HEK293 (cell line): Measurements from ENCODE around the gene PLCG1.

Experiments used
- CTCF ChIA-PET: fragments of 350-600 bp; formaldehyde crosslinking; extraction: SDS; loops from one replicate; lab custom pipeline; 2021; ENCODE audit warnings: antibody characterized with exemption; lab: Yijun Ruan, JAX
- POLR2A ChIA-PET: fragments of 300-600 bp; formaldehyde crosslinking; extraction: SDS; loops from one replicate; lab custom pipeline; 2020; ENCODE audit warnings: antibody characterized with exemption, inconsistent platforms; lab: Yijun Ruan, JAX
- H3K27ac ChIP-seq: fragments of 200-500 bp; sonication (Bioruptor generic); 2 replicates; pipeline ENCODE4 v1.5.1; 2014; ENCODE audit warnings: low read depth, low read length, control low read depth, inconsistent platforms; ENCODE audit errors: extremely low read depth
- H3K36me3 ChIP-seq, 2 experiments: fragments of 200-500 bp in 1 of 2; sonication (Bioruptor generic) in 1 of 2; 1 replicate in 1 of 2; 2 replicates in 1 of 2; pipeline ENCODE4 v1.5.1; 2014 to 2017; ENCODE audit warnings: inconsistent platforms in 2 of 2, low read length in 2 of 2; ENCODE audit not compliant: control insufficient read depth in 2 of 2, insufficient read depth in 1 of 2
- H3K4me1 ChIP-seq: fragments of 200-500 bp; sonication (Bioruptor generic); 2 replicates; pipeline ENCODE4 v1.5.1; 2014; ENCODE audit warnings: mild to moderate bottlenecking, low read length, inconsistent platforms; ENCODE audit not compliant: control insufficient read depth, insufficient read depth
- H3K4me3 ChIP-seq: 2 replicates; pipeline ENCODE4 v1.5.1; 2011; ENCODE audit warnings: low read depth, mild to moderate bottlenecking, control low read depth, low read length, moderate library complexity
- H3K9me3 ChIP-seq: fragments of 200-500 bp; sonication (Bioruptor generic); 2 replicates; pipeline ENCODE4 v1.5.1; 2014; ENCODE audit warnings: low read depth, low read length, inconsistent platforms; ENCODE audit not compliant: control insufficient read depth, insufficient read depth
- HOXA7 ChIP-seq: sonication (generic); formaldehyde crosslinking; IDR thresholded peaks from 2 replicates; pipeline ENCODE4 v1.8.1; 2022; ENCODE audit warnings: missing genetic modification reagents, borderline replicate concordance
- SP3 ChIP-seq: fragments of 450-650 bp; formaldehyde crosslinking; IDR thresholded peaks from 2 replicates; pipeline ENCODE4 v1.5.1; 2016; ENCODE audit warnings: missing biosample characterization, missing genetic modification characterization
- ZBTB1 ChIP-seq: fragments of 450-650 bp; formaldehyde crosslinking; IDR thresholded peaks from 2 replicates; pipeline ENCODE4 v1.5.1; 2016; ENCODE audit warnings: missing biosample characterization, missing genetic modification characterization
- ZBTB17 ChIP-seq: fragments of 450-650 bp; formaldehyde crosslinking; IDR thresholded peaks from 2 replicates; pipeline ENCODE4 v1.5.1; 2016; ENCODE audit warnings: missing biosample characterization, missing genetic modification characterization
- ZFP69B ChIP-seq: fragments of 450-650 bp; formaldehyde crosslinking; IDR thresholded peaks from 2 replicates; pipeline ENCODE4 v1.5.1; 2016; ENCODE audit warnings: missing biosample characterization, missing genetic modification characterization
- ZNF398 ChIP-seq: fragments of 450-650 bp; formaldehyde crosslinking; IDR thresholded peaks from 2 replicates; pipeline ENCODE4 v1.5.1; 2017; ENCODE audit warnings: missing biosample characterization, missing genetic modification characterization
- ZNF510 ChIP-seq: fragments of 450-650 bp; formaldehyde crosslinking; IDR thresholded peaks from 2 replicates; pipeline ENCODE4 v1.5.1; 2018; ENCODE audit warnings: mild to moderate bottlenecking, missing genetic modification characterization, missing biosample characterization; ENCODE audit not compliant: insufficient replicate concordance
- ZNF521 ChIP-seq: fragments of 450-650 bp; formaldehyde crosslinking; IDR thresholded peaks from 2 replicates; pipeline ENCODE4 v1.5.1; 2017; ENCODE audit warnings: missing biosample characterization, mild to moderate bottlenecking, missing genetic modification characterization
- ZNF530 ChIP-seq: fragments of 450-650 bp; formaldehyde crosslinking; IDR thresholded peaks from 2 replicates; pipeline ENCODE4 v1.5.1; 2016; ENCODE audit warnings: low read depth, missing biosample characterization, missing genetic modification characterization
- ZNF549 ChIP-seq: fragments of 450-650 bp; IDR thresholded peaks from 2 replicates; pipeline ENCODE4 v1.5.1; 2018; ENCODE audit warnings: missing biosample characterization, missing genetic modification characterization, mild to moderate bottlenecking, inconsistent platforms, moderate library complexity
- ZNF624 ChIP-seq: fragments of 450-650 bp; formaldehyde crosslinking; IDR thresholded peaks from 2 replicates; pipeline ENCODE4 v1.5.1; 2017; ENCODE audit warnings: missing biosample characterization, missing genetic modification characterization
- ZNF654 ChIP-seq: fragments of 450-650 bp; formaldehyde crosslinking; IDR thresholded peaks from 2 replicates; pipeline ENCODE4 v1.5.1; 2016; ENCODE audit warnings: low read depth, missing biosample characterization, missing genetic modification characterization
- ZNF704 ChIP-seq: fragments of 450-650 bp; formaldehyde crosslinking; IDR thresholded peaks from 2 replicates; pipeline ENCODE4 v1.5.1; 2016; ENCODE audit warnings: missing biosample characterization, missing genetic modification characterization
- ZSCAN16 ChIP-seq: fragments of 450-650 bp; formaldehyde crosslinking; IDR thresholded peaks from 2 replicates; pipeline ENCODE4 v1.5.1; 2016; ENCODE audit warnings: missing biosample characterization, missing genetic modification characterization
- TF ChIP-seq, protein P1 (sequence below): fragments of 450-650 bp; formaldehyde crosslinking; conservative IDR thresholded peaks from 2 replicates; pipeline ENCODE4 v1.5.1; 2016; ENCODE audit warnings: low read depth, missing biosample characterization, missing genetic modification characterization
- TF ChIP-seq, protein P2 (sequence below): fragments of 450-650 bp; formaldehyde crosslinking; IDR thresholded peaks from 2 replicates; pipeline ENCODE4 v1.5.1; 2017; ENCODE audit warnings: missing biosample characterization, missing genetic modification characterization
- TF ChIP-seq, protein P3 (sequence below): fragments of 450-650 bp; formaldehyde crosslinking; IDR thresholded peaks from 2 replicates; pipeline ENCODE4 v1.5.1; 2017; ENCODE audit warnings: missing biosample characterization, missing genetic modification characterization
- TF ChIP-seq, protein P4 (sequence below): fragments of 450-650 bp; formaldehyde crosslinking; IDR thresholded peaks from 2 replicates; pipeline ENCODE4 v1.5.1; 2016; ENCODE audit warnings: missing biosample characterization, missing genetic modification characterization
- TF ChIP-seq, protein P5 (sequence below): fragments of 450-650 bp; formaldehyde crosslinking; IDR thresholded peaks from 2 replicates; pipeline ENCODE4 v1.5.1; 2016; ENCODE audit warnings: missing biosample characterization, missing genetic modification characterization

PLCG1 gene

DNA sequence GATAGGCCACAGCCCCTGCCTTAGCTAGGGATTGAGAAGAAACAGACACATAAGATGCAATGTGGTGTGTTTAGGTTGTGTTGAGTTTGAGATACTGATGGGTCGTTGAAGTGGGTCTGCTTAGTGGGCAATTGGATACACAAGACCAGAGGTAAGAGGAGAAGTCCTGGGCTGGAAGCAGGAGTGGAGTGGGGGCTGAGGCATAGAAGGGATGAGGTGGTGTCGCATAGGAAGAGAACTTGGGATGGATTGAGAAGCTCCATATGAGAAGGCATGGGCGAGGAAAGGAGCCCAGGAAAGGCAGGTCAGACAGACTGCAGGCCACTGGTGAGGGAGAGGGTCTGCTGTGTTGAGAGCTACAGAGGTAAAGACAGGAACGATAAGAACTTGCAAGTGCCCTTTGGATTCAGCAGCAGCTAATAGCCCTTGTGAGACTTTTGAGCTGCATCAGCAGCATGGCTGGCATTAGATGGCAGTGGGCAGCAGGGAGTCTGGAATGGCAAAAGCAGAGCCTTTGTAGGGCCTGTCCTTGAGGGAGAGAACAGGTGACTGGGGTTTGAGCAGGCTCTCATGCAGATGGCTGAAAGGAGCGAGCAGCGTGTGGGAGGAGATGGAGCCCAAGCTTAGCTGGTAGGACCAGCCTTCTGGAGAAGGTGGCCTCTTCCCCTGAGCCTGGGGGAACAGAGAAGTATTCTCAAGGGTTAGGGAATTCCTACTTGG is 33.2 kb downstream of the PLCG1 start:
- TF ChIP-seq ZBTB17 (tag by site-specific recombination) (peak; percentile 56), ZNF521 (tag by site-specific recombination) (no peak)
- Histone ChIP-seq H3K4me3 (no peak overlapping the region), H3K4me1 (no peaks in the 10 kb centered on the region), H3K9me3 (no peaks in the 10 kb centered on the region), H3K36me3 (peaks cover 0 to 98% of the 10 kb centered on the region in 2 experiments; a peak in 2 of 3 replicates), H3K27ac (no peak overlapping the region)
- ChIA-PET CTCF (interaction anchor here (1.2 to 4.2 kb wide), 3 partner anchors 14 to 168 kb away, joined by 3 to 106 read pairs (median 6); partner anchors contain the start of gene LPIN3), POLR2A (no interaction called here)

- Histone ChIP-seq H3K4me3 (no peak overlapping the region), H3K36me3 (peaks cover 0 to 98% of the 10 kb centered on the region in 2 experiments; a peak in 2 of 3 replicates), H3K27ac (no peak overlapping the region), H3K4me1 (no peaks in the 10 kb centered on the region), H3K9me3 (no peaks in the 10 kb centered on the region)
- CTCF ChIA-PET = interaction anchor here (0.7 to 4.2 kb wide), 11 partner anchors 10 to 284 kb away, joined by 3 to 106 read pairs (median 10); partner anchors contain the start of gene LPIN3
- POLR2A ChIA-PET = interaction anchor here (2.0 kb wide), 1 partner anchor 169 kb away, joined by 8 read pairs; the partner anchor contains the start of gene LPIN3
- no peak for TF ChIP-seq SP3 (tag by site-specific recombination)
- no peak for TF ChIP-seq ZNF510
- TF ChIP-seq, protein P1, sequence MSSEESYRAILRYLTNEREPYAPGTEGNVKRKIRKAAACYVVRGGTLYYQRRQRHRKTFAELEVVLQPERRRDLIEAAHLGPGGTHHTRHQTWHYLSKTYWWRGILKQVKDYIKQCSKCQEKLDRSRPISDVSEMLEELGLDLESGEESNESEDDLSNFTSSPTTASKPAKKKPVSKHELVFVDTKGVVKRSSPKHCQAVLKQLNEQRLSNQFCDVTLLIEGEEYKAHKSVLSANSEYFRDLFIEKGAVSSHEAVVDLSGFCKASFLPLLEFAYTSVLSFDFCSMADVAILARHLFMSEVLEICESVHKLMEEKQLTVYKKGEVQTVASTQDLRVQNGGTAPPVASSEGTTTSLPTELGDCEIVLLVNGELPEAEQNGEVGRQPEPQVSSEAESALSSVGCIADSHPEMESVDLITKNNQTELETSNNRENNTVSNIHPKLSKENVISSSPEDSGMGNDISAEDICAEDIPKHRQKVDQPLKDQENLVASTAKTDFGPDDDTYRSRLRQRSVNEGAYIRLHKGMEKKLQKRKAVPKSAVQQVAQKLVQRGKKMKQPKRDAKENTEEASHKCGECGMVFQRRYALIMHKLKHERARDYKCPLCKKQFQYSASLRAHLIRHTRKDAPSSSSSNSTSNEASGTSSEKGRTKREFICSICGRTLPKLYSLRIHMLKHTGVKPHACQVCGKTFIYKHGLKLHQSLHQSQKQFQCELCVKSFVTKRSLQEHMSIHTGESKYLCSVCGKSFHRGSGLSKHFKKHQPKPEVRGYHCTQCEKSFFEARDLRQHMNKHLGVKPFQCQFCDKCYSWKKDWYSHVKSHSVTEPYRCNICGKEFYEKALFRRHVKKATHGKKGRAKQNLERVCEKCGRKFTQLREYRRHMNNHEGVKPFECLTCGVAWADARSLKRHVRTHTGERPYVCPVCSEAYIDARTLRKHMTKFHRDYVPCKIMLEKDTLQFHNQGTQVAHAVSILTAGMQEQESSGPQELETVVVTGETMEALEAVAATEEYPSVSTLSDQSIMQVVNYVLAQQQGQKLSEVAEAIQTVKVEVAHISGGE (tag by site-specific recombination) = no peak
- TF ChIP-seq, protein P2, sequence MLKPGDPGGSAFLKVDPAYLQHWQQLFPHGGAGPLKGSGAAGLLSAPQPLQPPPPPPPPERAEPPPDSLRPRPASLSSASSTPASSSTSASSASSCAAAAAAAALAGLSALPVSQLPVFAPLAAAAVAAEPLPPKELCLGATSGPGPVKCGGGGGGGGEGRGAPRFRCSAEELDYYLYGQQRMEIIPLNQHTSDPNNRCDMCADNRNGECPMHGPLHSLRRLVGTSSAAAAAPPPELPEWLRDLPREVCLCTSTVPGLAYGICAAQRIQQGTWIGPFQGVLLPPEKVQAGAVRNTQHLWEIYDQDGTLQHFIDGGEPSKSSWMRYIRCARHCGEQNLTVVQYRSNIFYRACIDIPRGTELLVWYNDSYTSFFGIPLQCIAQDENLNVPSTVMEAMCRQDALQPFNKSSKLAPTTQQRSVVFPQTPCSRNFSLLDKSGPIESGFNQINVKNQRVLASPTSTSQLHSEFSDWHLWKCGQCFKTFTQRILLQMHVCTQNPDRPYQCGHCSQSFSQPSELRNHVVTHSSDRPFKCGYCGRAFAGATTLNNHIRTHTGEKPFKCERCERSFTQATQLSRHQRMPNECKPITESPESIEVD (tag by site-specific recombination) = no peak
- no peak for TF ChIP-seq ZNF398 (tag by site-specific recombination)
- TF ChIP-seq ZNF704 (tag by site-specific recombination) = no peak
- TF ChIP-seq ZBTB1 (tag by site-specific recombination) = no peak
- TF ChIP-seq, protein P3, sequence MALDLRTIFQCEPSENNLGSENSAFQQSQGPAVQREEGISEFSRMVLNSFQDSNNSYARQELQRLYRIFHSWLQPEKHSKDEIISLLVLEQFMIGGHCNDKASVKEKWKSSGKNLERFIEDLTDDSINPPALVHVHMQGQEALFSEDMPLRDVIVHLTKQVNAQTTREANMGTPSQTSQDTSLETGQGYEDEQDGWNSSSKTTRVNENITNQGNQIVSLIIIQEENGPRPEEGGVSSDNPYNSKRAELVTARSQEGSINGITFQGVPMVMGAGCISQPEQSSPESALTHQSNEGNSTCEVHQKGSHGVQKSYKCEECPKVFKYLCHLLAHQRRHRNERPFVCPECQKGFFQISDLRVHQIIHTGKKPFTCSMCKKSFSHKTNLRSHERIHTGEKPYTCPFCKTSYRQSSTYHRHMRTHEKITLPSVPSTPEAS (tag by site-specific recombination) = no peak
- TF ChIP-seq, protein P4, sequence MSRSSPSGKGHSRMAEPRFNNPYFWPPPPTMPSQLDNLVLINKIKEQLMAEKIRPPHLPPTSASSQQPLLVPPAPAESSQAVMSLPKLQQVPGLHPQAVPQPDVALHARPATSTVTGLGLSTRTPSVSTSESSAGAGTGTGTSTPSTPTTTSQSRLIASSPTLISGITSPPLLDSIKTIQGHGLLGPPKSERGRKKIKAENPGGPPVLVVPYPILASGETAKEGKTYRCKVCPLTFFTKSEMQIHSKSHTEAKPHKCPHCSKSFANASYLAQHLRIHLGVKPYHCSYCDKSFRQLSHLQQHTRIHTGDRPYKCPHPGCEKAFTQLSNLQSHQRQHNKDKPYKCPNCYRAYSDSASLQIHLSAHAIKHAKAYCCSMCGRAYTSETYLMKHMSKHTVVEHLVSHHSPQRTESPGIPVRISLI = no peak
- TF ChIP-seq ZNF654 (tag by site-specific recombination) = no peak
- TF ChIP-seq HOXA7 (CRISPR knock-in tag) = no peak
- TF ChIP-seq ZNF549 (tag by site-specific recombination) = no peak
- TF ChIP-seq, protein P5, sequence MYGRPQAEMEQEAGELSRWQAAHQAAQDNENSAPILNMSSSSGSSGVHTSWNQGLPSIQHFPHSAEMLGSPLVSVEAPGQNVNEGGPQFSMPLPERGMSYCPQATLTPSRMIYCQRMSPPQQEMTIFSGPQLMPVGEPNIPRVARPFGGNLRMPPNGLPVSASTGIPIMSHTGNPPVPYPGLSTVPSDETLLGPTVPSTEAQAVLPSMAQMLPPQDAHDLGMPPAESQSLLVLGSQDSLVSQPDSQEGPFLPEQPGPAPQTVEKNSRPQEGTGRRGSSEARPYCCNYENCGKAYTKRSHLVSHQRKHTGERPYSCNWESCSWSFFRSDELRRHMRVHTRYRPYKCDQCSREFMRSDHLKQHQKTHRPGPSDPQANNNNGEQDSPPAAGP (tag by site-specific recombination) = no peak
- no peak for TF ChIP-seq ZSCAN16 (tag by site-specific recombination)
- TF ChIP-seq ZFP69B (tag by site-specific recombination) = no peak
- TF ChIP-seq ZNF624 = no peak
- TF ChIP-seq ZNF530 (tag by site-specific recombination) = no peak
Observed at GRCh38 chr20:41171736-41172295, 34.5 kb downstream of the PLCG1 start.
